HepG2 (cell line): ENCODE results near the gene LITAF. TPM values are rescaled to one million over a fixed set of nuclear protein-coding genes. Genes with fewer than 3 reads are reported as not detected.

ENCODE experiments used
- HNRNPLL ChIP-seq: fragments of 200-400 bp; formaldehyde crosslinking; IDR thresholded peaks from 2 replicates; pipeline ENCODE4 v1.6.1; 2017; ENCODE audit warnings: mild to moderate bottlenecking, low read depth, low read length; ENCODE audit not compliant: poor library complexity, severe bottlenecking
- JUND ChIP-seq: sonication (generic); formaldehyde crosslinking; IDR thresholded peaks from 2 replicates; pipeline ENCODE4 v1.8.0; 2022; ENCODE audit warnings: mild to moderate bottlenecking, missing genetic modification reagents
- MYNN ChIP-seq: sonication (generic); formaldehyde crosslinking; IDR thresholded peaks from 2 replicates; pipeline ENCODE4 v1.4.0; 2020; ENCODE audit warnings: mild to moderate bottlenecking, low read depth, missing genetic modification reagents
- ZNF546 ChIP-seq: sonication (generic); formaldehyde crosslinking; conservative IDR thresholded peaks from 2 replicates; pipeline ENCODE4 v1.8.1; 2023; ENCODE audit warnings: mild to moderate bottlenecking, missing genetic modification reagents
- polyA plus RNA-seq, 8 experiments: library from polyadenylated mRNA; depleted of rRNA in 3 of 8; stranded (reverse) in 7 of 8; unstranded in 1 of 8; fragments of >200 nt; fragmentation: Illumina TruSeq in 4 of 8; extraction: Trizol in 4 of 8; gene quantifications; 2 replicates each; pipeline versions ENCODE4 v1.2.1 to v1.2.3, GENCODE V29; 2011 to 2016; ENCODE audit warnings: low read depth in 4 of 8, missing spikeins in 1 of 8, mixed read lengths in 1 of 8; ENCODE audit not compliant: insufficient read depth in 1 of 8
- total RNA-seq, 5 experiments: library from RNA; depleted of rRNA; stranded (reverse); fragments of >200 nt; fragmentation: Illumina TruSeq; extraction: Trizol; gene quantifications; 2 replicates each; pipeline ENCODE4 v1.2.3, GENCODE V29; 2016; ENCODE audit warnings: low read depth in 1 of 5
- TF ChIP-seq, protein P1 (sequence below): conservative IDR thresholded peaks from 2 replicates; pipeline ENCODE4 v1.6.1; 2018; ENCODE audit warnings: missing genetic modification reagents
- TF ChIP-seq, protein P2 (sequence below): IDR thresholded peaks from 2 replicates; pipeline ENCODE4 v1.4.0; 2020; ENCODE audit warnings: mild to moderate bottlenecking, missing genetic modification reagents
- TF ChIP-seq, protein P3 (sequence below): IDR thresholded peaks from 2 replicates; pipeline ENCODE4 v1.6.1; 2012; ENCODE audit warnings: low read length, improper control_type of control experiment
- TF ChIP-seq, protein P4 (sequence below), 2 experiments: fragments of 450-650 bp in 1 of 2; sonication (generic) in 1 of 2; formaldehyde crosslinking; IDR thresholded peaks; 2 replicates each; pipeline versions ENCODE4 v1.5.0 to v1.8.0; 2020 to 2022; ENCODE audit warnings: mild to moderate bottlenecking in 1 of 2, missing genetic modification reagents in 1 of 2
- TF ChIP-seq, protein P5 (sequence below): sonication (generic); formaldehyde crosslinking; IDR thresholded peaks from 2 replicates; pipeline ENCODE4 v1.8.1; 2022; ENCODE audit warnings: mild to moderate bottlenecking, missing genetic modification reagents
- TF ChIP-seq, protein P6 (sequence below): sonication (generic); formaldehyde crosslinking; IDR thresholded peaks from 2 replicates; pipeline ENCODE4 v1.4.0; 2020; ENCODE audit warnings: missing genetic modification reagents

LITAF gene
- total and polyA plus RNA-seq, 2 of the 13 experiments (the other 11 are each of a cell fraction or from before 2014, with no cell fraction given): 80.1 to 141 TPM

DNA sequence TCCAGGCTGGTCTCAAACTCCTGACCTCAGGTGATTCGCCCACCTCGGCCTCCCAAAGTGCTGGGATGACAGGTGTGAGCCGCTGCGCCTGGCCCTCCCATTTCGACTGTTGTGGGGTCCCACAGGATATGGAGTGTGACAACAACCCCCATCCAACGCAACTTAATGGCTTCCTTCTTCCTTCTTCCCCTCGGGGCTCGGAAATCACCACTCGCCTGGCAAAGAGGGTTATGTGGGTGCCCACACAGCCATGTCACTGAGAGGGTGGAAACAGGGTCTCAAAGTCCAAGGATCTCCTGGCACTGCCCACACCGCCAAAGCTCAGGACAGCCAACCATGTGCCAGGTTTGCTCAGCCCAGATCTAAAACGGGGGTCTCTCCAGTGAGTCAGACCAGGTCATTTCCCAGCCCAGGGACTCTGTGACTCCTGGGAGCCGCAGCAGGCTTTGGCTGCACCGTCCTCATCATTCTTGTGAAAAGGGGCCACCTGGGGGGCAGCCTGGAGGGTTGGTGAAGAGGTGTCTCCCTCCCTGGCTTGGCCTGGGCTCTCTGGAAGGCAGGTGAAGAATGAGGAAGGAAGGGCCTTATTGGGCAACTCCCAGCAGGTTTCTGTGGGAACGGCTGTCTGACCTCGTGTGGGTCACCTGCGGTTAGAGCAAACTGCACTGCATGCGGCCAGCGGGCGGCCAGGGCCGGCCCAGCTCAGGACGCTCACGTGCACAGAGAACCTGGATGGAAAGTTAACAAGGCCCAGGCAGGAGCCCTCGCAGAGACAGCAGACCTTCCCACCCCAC, 25.3 kb upstream of the LITAF start (continued):
- peak; percentile 71 for TF ChIP-seq HNRNPLL
- TF ChIP-seq JUND (CRISPR knock-in tag): no peak
- TF ChIP-seq, protein P1, sequence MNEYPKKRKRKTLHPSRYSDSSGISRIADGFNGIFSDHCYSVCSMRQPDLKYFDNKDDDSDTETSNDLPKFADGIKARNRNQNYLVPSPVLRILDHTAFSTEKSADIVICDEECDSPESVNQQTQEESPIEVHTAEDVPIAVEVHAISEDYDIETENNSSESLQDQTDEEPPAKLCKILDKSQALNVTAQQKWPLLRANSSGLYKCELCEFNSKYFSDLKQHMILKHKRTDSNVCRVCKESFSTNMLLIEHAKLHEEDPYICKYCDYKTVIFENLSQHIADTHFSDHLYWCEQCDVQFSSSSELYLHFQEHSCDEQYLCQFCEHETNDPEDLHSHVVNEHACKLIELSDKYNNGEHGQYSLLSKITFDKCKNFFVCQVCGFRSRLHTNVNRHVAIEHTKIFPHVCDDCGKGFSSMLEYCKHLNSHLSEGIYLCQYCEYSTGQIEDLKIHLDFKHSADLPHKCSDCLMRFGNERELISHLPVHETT (CRISPR knock-in tag): peak; percentile 88; the same call in 1 of the 2 replicates
- TF ChIP-seq ZNF546 (CRISPR knock-in tag): peak; percentile 96
- TF ChIP-seq, protein P2, sequence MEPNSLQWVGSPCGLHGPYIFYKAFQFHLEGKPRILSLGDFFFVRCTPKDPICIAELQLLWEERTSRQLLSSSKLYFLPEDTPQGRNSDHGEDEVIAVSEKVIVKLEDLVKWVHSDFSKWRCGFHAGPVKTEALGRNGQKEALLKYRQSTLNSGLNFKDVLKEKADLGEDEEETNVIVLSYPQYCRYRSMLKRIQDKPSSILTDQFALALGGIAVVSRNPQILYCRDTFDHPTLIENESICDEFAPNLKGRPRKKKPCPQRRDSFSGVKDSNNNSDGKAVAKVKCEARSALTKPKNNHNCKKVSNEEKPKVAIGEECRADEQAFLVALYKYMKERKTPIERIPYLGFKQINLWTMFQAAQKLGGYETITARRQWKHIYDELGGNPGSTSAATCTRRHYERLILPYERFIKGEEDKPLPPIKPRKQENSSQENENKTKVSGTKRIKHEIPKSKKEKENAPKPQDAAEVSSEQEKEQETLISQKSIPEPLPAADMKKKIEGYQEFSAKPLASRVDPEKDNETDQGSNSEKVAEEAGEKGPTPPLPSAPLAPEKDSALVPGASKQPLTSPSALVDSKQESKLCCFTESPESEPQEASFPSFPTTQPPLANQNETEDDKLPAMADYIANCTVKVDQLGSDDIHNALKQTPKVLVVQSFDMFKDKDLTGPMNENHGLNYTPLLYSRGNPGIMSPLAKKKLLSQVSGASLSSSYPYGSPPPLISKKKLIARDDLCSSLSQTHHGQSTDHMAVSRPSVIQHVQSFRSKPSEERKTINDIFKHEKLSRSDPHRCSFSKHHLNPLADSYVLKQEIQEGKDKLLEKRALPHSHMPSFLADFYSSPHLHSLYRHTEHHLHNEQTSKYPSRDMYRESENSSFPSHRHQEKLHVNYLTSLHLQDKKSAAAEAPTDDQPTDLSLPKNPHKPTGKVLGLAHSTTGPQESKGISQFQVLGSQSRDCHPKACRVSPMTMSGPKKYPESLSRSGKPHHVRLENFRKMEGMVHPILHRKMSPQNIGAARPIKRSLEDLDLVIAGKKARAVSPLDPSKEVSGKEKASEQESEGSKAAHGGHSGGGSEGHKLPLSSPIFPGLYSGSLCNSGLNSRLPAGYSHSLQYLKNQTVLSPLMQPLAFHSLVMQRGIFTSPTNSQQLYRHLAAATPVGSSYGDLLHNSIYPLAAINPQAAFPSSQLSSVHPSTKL: peak; percentile 95
- peak; percentile 94; the same call in 1 of the 2 replicates for TF ChIP-seq MYNN
- TF ChIP-seq, protein P3, sequence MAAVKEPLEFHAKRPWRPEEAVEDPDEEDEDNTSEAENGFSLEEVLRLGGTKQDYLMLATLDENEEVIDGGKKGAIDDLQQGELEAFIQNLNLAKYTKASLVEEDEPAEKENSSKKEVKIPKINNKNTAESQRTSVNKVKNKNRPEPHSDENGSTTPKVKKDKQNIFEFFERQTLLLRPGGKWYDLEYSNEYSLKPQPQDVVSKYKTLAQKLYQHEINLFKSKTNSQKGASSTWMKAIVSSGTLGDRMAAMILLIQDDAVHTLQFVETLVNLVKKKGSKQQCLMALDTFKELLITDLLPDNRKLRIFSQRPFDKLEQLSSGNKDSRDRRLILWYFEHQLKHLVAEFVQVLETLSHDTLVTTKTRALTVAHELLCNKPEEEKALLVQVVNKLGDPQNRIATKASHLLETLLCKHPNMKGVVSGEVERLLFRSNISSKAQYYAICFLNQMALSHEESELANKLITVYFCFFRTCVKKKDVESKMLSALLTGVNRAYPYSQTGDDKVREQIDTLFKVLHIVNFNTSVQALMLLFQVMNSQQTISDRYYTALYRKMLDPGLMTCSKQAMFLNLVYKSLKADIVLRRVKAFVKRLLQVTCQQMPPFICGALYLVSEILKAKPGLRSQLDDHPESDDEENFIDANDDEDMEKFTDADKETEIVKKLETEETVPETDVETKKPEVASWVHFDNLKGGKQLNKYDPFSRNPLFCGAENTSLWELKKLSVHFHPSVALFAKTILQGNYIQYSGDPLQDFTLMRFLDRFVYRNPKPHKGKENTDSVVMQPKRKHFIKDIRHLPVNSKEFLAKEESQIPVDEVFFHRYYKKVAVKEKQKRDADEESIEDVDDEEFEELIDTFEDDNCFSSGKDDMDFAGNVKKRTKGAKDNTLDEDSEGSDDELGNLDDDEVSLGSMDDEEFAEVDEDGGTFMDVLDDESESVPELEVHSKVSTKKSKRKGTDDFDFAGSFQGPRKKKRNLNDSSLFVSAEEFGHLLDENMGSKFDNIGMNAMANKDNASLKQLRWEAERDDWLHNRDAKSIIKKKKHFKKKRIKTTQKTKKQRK: no peak
- TF ChIP-seq, protein P4, sequence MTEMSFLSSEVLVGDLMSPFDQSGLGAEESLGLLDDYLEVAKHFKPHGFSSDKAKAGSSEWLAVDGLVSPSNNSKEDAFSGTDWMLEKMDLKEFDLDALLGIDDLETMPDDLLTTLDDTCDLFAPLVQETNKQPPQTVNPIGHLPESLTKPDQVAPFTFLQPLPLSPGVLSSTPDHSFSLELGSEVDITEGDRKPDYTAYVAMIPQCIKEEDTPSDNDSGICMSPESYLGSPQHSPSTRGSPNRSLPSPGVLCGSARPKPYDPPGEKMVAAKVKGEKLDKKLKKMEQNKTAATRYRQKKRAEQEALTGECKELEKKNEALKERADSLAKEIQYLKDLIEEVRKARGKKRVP (CRISPR knock-in tag; IDR thresholded peaks at IDR 0.05): peak in 1 of 2 experiments; percentile 87; a peak in 2 of 4 replicates
- TF ChIP-seq, protein P5, sequence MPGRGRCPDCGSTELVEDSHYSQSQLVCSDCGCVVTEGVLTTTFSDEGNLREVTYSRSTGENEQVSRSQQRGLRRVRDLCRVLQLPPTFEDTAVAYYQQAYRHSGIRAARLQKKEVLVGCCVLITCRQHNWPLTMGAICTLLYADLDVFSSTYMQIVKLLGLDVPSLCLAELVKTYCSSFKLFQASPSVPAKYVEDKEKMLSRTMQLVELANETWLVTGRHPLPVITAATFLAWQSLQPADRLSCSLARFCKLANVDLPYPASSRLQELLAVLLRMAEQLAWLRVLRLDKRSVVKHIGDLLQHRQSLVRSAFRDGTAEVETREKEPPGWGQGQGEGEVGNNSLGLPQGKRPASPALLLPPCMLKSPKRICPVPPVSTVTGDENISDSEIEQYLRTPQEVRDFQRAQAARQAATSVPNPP: peak; percentile 64
- TF ChIP-seq, protein P6, sequence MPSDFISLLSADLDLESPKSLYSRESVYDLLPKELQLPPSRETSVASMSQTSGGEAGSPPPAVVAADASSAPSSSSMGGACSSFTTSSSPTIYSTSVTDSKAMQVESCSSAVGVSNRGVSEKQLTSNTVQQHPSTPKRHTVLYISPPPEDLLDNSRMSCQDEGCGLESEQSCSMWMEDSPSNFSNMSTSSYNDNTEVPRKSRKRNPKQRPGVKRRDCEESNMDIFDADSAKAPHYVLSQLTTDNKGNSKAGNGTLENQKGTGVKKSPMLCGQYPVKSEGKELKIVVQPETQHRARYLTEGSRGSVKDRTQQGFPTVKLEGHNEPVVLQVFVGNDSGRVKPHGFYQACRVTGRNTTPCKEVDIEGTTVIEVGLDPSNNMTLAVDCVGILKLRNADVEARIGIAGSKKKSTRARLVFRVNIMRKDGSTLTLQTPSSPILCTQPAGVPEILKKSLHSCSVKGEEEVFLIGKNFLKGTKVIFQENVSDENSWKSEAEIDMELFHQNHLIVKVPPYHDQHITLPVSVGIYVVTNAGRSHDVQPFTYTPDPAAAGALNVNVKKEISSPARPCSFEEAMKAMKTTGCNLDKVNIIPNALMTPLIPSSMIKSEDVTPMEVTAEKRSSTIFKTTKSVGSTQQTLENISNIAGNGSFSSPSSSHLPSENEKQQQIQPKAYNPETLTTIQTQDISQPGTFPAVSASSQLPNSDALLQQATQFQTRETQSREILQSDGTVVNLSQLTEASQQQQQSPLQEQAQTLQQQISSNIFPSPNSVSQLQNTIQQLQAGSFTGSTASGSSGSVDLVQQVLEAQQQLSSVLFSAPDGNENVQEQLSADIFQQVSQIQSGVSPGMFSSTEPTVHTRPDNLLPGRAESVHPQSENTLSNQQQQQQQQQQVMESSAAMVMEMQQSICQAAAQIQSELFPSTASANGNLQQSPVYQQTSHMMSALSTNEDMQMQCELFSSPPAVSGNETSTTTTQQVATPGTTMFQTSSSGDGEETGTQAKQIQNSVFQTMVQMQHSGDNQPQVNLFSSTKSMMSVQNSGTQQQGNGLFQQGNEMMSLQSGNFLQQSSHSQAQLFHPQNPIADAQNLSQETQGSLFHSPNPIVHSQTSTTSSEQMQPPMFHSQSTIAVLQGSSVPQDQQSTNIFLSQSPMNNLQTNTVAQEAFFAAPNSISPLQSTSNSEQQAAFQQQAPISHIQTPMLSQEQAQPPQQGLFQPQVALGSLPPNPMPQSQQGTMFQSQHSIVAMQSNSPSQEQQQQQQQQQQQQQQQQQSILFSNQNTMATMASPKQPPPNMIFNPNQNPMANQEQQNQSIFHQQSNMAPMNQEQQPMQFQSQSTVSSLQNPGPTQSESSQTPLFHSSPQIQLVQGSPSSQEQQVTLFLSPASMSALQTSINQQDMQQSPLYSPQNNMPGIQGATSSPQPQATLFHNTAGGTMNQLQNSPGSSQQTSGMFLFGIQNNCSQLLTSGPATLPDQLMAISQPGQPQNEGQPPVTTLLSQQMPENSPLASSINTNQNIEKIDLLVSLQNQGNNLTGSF (CRISPR knock-in tag): peak; percentile 98
